IMR-90 (cell line): ENCODE results near the gene OSCP1. TPM values are rescaled to one million over a fixed set of nuclear protein-coding genes. Genes with fewer than 3 reads are reported as not detected.

Experiments
- ATAC-seq: fragments of 200-7000 bp; cut with Tn5 transposase; 2 replicates; pipeline ENCODE4 v1.9.1; 2020; ENCODE audit warnings: low read depth, mild to moderate bottlenecking, moderate library complexity
- BruUV-seq: library from RNA; stranded (reverse); fragments of 400-500 nt; replicated peaks from 2 replicates; lab custom pipeline; 2021; lab: Mats Ljungman, UMichigan
- CTCF ChIA-PET: fragments of 300-600 bp; formaldehyde crosslinking; extraction: SDS; loops from one replicate; lab custom pipeline; 2021; ENCODE audit warnings: antibody characterized with exemption; lab: Yijun Ruan, JAX
- POLR2A ChIA-PET: fragments of 300-600 bp; sonication (Branson Sonifier 250); formaldehyde crosslinking; loops from one replicate; lab custom pipeline; 2022; ENCODE audit warnings: antibody characterized with exemption; ENCODE audit not compliant: unreplicated experiment; lab: Charles Lee
- DNase-seq: peaks from one replicate; pipeline ENCODE4 v3.0.0; 2013
- H2AFZ ChIP-seq: replicated peaks from 2 replicates; pipeline ENCODE3; 2013; ENCODE audit warnings: low read length, mild to moderate bottlenecking; ENCODE audit not compliant: poor library complexity
- H2AK5ac ChIP-seq: 2 replicates; pipeline ENCODE4 v1.6.1; 2013; ENCODE audit warnings: low read depth, low read length, inconsistent platforms
- H2AK9ac ChIP-seq: replicated peaks from 2 replicates; pipeline ENCODE3; 2013; ENCODE audit warnings: mild to moderate bottlenecking, low read depth, low read length, moderate library complexity; ENCODE audit not compliant: poor library complexity
- H2BK120ac ChIP-seq: 2 replicates; pipeline ENCODE4 v1.6.1; 2013; ENCODE audit warnings: low read depth, low read length, inconsistent platforms
- H2BK15ac ChIP-seq: 3 replicates; pipeline ENCODE4 v1.6.1; 2013; ENCODE audit warnings: low read depth, low read length, inconsistent platforms
- H2BK20ac ChIP-seq: 2 replicates; pipeline ENCODE4 v1.6.1; 2013; ENCODE audit warnings: low read depth, mild to moderate bottlenecking, inconsistent platforms, low read length, moderate library complexity
- H2BK5ac ChIP-seq: 2 replicates; pipeline ENCODE4 v1.6.1; 2013; ENCODE audit warnings: mild to moderate bottlenecking, low read depth, low read length, inconsistent platforms; ENCODE audit not compliant: poor library complexity, severe bottlenecking
- H3K14ac ChIP-seq: replicated peaks from 2 replicates; pipeline ENCODE4 v1.6.1; 2013; ENCODE audit warnings: low read depth, low read length, inconsistent platforms
- H3K18ac ChIP-seq: 2 replicates; pipeline ENCODE4 v1.6.1; 2013; ENCODE audit warnings: low read depth, low read length, control low read depth
- H3K23ac ChIP-seq: 2 replicates; pipeline ENCODE4 v1.6.1; 2013; ENCODE audit warnings: low read depth, low read length, inconsistent platforms
- H3K27ac ChIP-seq: 2 replicates; pipeline ENCODE4 v1.5.1; 2013; ENCODE audit warnings: mild to moderate bottlenecking, control low read depth, low read length; ENCODE audit not compliant: insufficient read depth
- H3K27me3 ChIP-seq: 2 replicates; pipeline ENCODE4 v1.6.1; 2013; ENCODE audit warnings: low read length; ENCODE audit not compliant: control insufficient read depth, insufficient read depth
- H3K36me3 ChIP-seq: 2 replicates; pipeline ENCODE4 v1.6.1; 2013; ENCODE audit warnings: low read length, mixed read lengths; ENCODE audit not compliant: control insufficient read depth, insufficient read depth
- H3K4ac ChIP-seq: 2 replicates; pipeline ENCODE4 v1.6.1; 2013; ENCODE audit warnings: low read depth, low read length, inconsistent platforms
- H3K4me1 ChIP-seq: 2 replicates; pipeline ENCODE4 v1.6.1; 2013; ENCODE audit warnings: low read length, mixed read lengths; ENCODE audit not compliant: control insufficient read depth, insufficient read depth
- H3K4me2 ChIP-seq: 2 replicates; pipeline ENCODE4 v1.6.1; 2013; ENCODE audit warnings: low read depth, mild to moderate bottlenecking, control low read depth, low read length, moderate library complexity
- H3K4me3 ChIP-seq: 2 replicates; pipeline ENCODE4 v1.5.1; 2013; ENCODE audit warnings: low read depth, mild to moderate bottlenecking, control low read depth, low read length, moderate library complexity; ENCODE audit not compliant: insufficient read depth
- H3K56ac ChIP-seq: 2 replicates; pipeline ENCODE4 v1.6.1; 2013; ENCODE audit warnings: low read length, inconsistent platforms; ENCODE audit not compliant: insufficient read depth; ENCODE audit errors: extremely low read depth
- H3K79me1 ChIP-seq, 2 experiments: 2 replicates each; pipeline ENCODE4 v1.6.1; 2013; ENCODE audit warnings: low read length in 2 of 2, inconsistent platforms in 1 of 2, low read depth in 1 of 2
- H3K9ac ChIP-seq: 2 replicates; pipeline ENCODE4 v1.6.1; 2013; ENCODE audit warnings: low read depth, low read length, control low read depth
- H3K9me1 ChIP-seq: 2 replicates; pipeline ENCODE4 v1.6.1; 2013; ENCODE audit warnings: low read length, inconsistent platforms; ENCODE audit not compliant: insufficient read depth
- H3K9me3 ChIP-seq: 2 replicates; pipeline ENCODE4 v1.6.1; 2013; ENCODE audit warnings: low read length; ENCODE audit not compliant: control insufficient read depth, insufficient read depth
- H4K20me1 ChIP-seq: 2 replicates; pipeline ENCODE4 v1.6.1; 2013; ENCODE audit warnings: low read length, inconsistent platforms; ENCODE audit not compliant: insufficient read depth
- H4K5ac ChIP-seq: 2 replicates; pipeline ENCODE4 v1.6.1; 2013; ENCODE audit warnings: mild to moderate bottlenecking, low read depth, low read length, control low read depth
- H4K8ac ChIP-seq, 2 experiments: 2 replicates each; pipeline ENCODE4 v1.6.1; 2013; ENCODE audit warnings: low read depth in 2 of 2, low read length in 2 of 2, control low read depth in 1 of 2, inconsistent platforms in 1 of 2
- H4K91ac ChIP-seq: 2 replicates; pipeline ENCODE4 v1.6.1; 2013; ENCODE audit warnings: low read depth, low read length, inconsistent platforms; ENCODE audit not compliant: insufficient read depth
- BHLHE40 ChIP-seq: fragments of 150-350 bp; IDR thresholded peaks from 2 replicates; pipeline ENCODE4 v1.6.1; 2016; ENCODE audit warnings: mild to moderate bottlenecking, low read depth, low read length
- CTCF ChIP-seq: conservative IDR thresholded peaks from 2 replicates; pipeline ENCODE4 v1.5.1; 2012; ENCODE audit warnings: mild to moderate bottlenecking, low read depth, low read length, improper control_type of control experiment
- FOS ChIP-seq: fragments of 150-350 bp; IDR thresholded peaks from 2 replicates; pipeline ENCODE4 v1.6.1; 2016; ENCODE audit warnings: low read depth, low read length
- MAFK ChIP-seq: IDR thresholded peaks from 2 replicates; pipeline ENCODE4 v1.6.1; 2012; ENCODE audit warnings: low read depth, low read length, improper control_type of control experiment
- MAZ ChIP-seq: IDR thresholded peaks from 2 replicates; pipeline ENCODE4 v1.6.1; 2012; ENCODE audit warnings: low read depth, mild to moderate bottlenecking, low read length, improper control_type of control experiment, moderate library complexity, borderline replicate concordance
- MXI1 ChIP-seq: IDR thresholded peaks from 2 replicates; pipeline ENCODE4 v1.6.1; 2012; ENCODE audit warnings: low read depth, mild to moderate bottlenecking, low read length, moderate library complexity, borderline replicate concordance
- POLR2A ChIP-seq: IDR thresholded peaks from 2 replicates; pipeline ENCODE4 v1.6.1; 2012; ENCODE audit warnings: mild to moderate bottlenecking, low read depth, low read length
- RAD21 ChIP-seq: IDR thresholded peaks from 2 replicates; pipeline ENCODE4 v1.6.1; 2012; ENCODE audit warnings: low read length, improper control_type of control experiment
- RCOR1 ChIP-seq: IDR thresholded peaks from 2 replicates; pipeline ENCODE4 v1.6.1; 2012; ENCODE audit warnings: mild to moderate bottlenecking, low read length, improper control_type of control experiment; ENCODE audit not compliant: insufficient replicate concordance
- RFX5 ChIP-seq: IDR thresholded peaks from 2 replicates; pipeline ENCODE4 v1.8.0; 2012; ENCODE audit warnings: low read depth, mild to moderate bottlenecking, low read length, moderate library complexity
- SMC3 ChIP-seq: fragments of 150-350 bp; IDR thresholded peaks from 2 replicates; pipeline ENCODE4 v1.6.1; 2016; ENCODE audit warnings: low read depth, mild to moderate bottlenecking, antibody characterized with exemption, low read length, moderate library complexity
- WGBS, 2 experiments: methylation state at CpG; one replicate each; pipeline versions ENCODE4 v1.1.5 to v1.1.7; 2013; ENCODE audit warnings: missing lambda C conversion rate in 2 of 2; ENCODE audit not compliant: insufficient read length in 1 of 2; ENCODE audit errors: extremely low coverage in 2 of 2; 5-methylcytosine and 5-hydroxymethylcytosine counted together
- dilution Hi-C: fragments of 300-500 bp; cut with HindIII; formaldehyde crosslinking; loops from one replicate; pipeline ENCODE4 v1.14.3; 2018; ENCODE audit warnings: low sequenced_read_pairs; ENCODE audit not compliant: unreplicated experiment
- in situ Hi-C: fragments of 300-500 bp; cut with MboI; formaldehyde crosslinking; loops from 3 replicates; pipeline ENCODE4 v1.14.3; 2019; ENCODE audit warnings: low sequenced_read_pairs, inconsistent platforms, mixed read lengths
- intact Hi-C: fragments of 100-400 bp; cut with micrococcal nuclease; formaldehyde crosslinking; loops from 2 replicates; pipeline ENCODE4 v1.10.0; 2022
- polyA plus RNA-seq, 3 experiments: library from polyadenylated mRNA; depleted of rRNA; stranded (reverse); fragments of >200 nt; gene quantifications; 2 replicates each; pipeline ENCODE4 v1.2.3, GENCODE V29; 2012; ENCODE audit warnings: low replicate concordance in 1 of 3
- total RNA-seq: library from RNA; depleted of rRNA; stranded (reverse); fragments of >200 nt; gene quantifications from 2 replicates; pipeline ENCODE4 v1.2.3, GENCODE V29; 2012
- TF ChIP-seq, protein P1 (sequence below): fragments of 150-350 bp; IDR thresholded peaks from 2 replicates; pipeline ENCODE4 v1.6.1; 2016; ENCODE audit warnings: low read depth, mild to moderate bottlenecking, low read length, moderate library complexity, borderline replicate concordance

The OSCP1 gene
- total and polyA plus RNA-seq, 2 of the 4 experiments (the other 2 are of a cell fraction): 7.8 to 11.8 TPM

DNA sequence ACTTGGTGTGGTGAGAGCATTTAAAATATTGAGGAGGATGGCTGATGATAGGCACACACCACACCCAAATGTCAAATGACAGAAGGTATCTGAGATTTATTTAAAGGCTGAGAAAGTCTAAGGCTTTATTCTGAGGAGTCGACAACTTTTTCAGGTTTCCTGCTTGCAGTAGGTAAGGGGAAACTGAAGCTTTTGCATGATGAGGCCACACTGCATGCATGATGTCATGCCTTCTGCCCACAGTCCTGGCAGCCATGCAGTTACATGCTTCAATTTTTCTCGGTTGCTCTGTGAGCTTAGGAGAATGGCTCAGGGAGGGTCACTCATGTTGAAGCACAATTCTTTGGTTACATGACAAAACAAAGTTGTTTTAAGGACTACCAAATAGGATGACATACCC is 7.0 kb downstream of the OSCP1 start:
- Histone ChIP-seq H3K9me3 (no peaks in the 10 kb centered on the region), H4K91ac (no peak overlapping the region), H3K4me2 (no peak overlapping the region), H3K9me1 (no peaks in the 10 kb centered on the region; the same call in 1 of the 2 replicates), H4K20me1 (no peaks in the 10 kb centered on the region), H3K56ac (no peak overlapping the region), H2AK5ac (no peak overlapping the region), H2AK9ac (no peak overlapping the region), H3K27me3 (no peaks in the 10 kb centered on the region), H3K36me3 (no peaks in the 10 kb centered on the region), H3K23ac (no peak overlapping the region), H2BK5ac (no peak overlapping the region), H2AFZ (no peak overlapping the region), H3K4me1 (no peaks in the 10 kb centered on the region), H3K18ac (no peak overlapping the region), H3K14ac (no peak overlapping the region), H3K9ac (no peak overlapping the region), H3K79me1 (no peaks in the 10 kb centered on the region), H3K4me3 (no peak overlapping the region), H4K8ac (no peak overlapping the region), H2BK15ac (no peak overlapping the region), H2BK120ac (no peak overlapping the region), H2BK20ac (no peak overlapping the region), H4K5ac (no peak overlapping the region), H3K4ac (no peak overlapping the region), H3K27ac (no peak overlapping the region)
- ChIA-PET CTCF (no interaction called here), POLR2A (no interaction called here)
- dilution Hi-C loops: no loop called here
- in situ Hi-C loops: no loop called here
- no TSS peak for BruUV-seq
- no peak for TF ChIP-seq POLR2A
- TF ChIP-seq MAZ: no peak
- no peak for TF ChIP-seq CTCF
- TF ChIP-seq, protein P1, sequence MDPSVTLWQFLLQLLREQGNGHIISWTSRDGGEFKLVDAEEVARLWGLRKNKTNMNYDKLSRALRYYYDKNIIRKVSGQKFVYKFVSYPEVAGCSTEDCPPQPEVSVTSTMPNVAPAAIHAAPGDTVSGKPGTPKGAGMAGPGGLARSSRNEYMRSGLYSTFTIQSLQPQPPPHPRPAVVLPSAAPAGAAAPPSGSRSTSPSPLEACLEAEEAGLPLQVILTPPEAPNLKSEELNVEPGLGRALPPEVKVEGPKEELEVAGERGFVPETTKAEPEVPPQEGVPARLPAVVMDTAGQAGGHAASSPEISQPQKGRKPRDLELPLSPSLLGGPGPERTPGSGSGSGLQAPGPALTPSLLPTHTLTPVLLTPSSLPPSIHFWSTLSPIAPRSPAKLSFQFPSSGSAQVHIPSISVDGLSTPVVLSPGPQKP: no peak
- TF ChIP-seq SMC3: no peak
- TF ChIP-seq MAFK: no peak
- TF ChIP-seq BHLHE40: no peak
- no peak for TF ChIP-seq MXI1
- no peak for TF ChIP-seq FOS
- no peak for TF ChIP-seq RFX5
- no peak for TF ChIP-seq RAD21
- no peak for TF ChIP-seq RCOR1
- ATAC-seq (no peak), DNase-seq (no peak)
- WGBS, 2 experiments: no CpG with 5 or more reads among the region's 2 CpGs
- intact Hi-C loops: no loop called here
